Measurements from ENCODE around the gene WDR64. TPM values are rescaled to one million over a fixed set of nuclear protein-coding genes. Genes with fewer than 3 reads are reported as not detected.
"Not testable (repeated sequence)": the region's sequence is repeated elsewhere in the genome, so short reads cannot be mapped to it uniquely, and the experiment has no call there.

The WDR64 gene
- total RNA-seq, 1 donor from 2014 or later: not detected

DNA sequence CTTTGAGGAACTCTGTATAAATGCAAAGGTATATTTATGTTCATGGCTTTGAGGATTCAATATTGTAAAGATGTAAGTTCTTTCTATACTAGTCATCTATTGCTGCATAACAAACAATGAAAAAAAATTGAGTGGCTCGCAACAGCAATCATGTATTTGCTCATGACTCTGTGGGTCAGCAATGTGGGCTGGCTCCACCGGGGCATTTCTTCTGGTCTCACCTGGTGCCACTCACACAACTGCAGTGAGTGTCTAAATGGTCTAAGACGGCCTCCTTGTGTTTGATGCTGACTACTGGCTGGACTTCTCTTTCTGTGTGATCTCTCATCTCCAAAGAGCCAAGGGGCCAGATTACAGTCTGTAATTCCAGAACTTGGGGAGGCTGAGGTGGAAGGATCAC is 150.8 kb downstream of the WDR64 start:
- Mint-ChIP-seq H3K36me3 (ENCODE audit: unreplicated experiment) (no peaks in the 10 kb centered on the region), H3K27ac (ENCODE audit: unreplicated experiment) (no peak overlapping the region), H3K27me3 (ENCODE audit: unreplicated experiment) (no peaks in the 10 kb centered on the region), H3K9me3 (ENCODE audit: unreplicated experiment) (no peaks in the 10 kb centered on the region), H3K4me3 (ENCODE audit: unreplicated experiment) (no peak overlapping the region), H3K4me1 (ENCODE audit: low read depth, unreplicated experiment) (no peaks in the 10 kb centered on the region)
- DNase-seq: no peak
- TF ChIP-seq CTCF (IDR thresholded peaks at IDR 0.05; ENCODE audit: partially characterized antibody, unreplicated experiment): no peak

DNA sequence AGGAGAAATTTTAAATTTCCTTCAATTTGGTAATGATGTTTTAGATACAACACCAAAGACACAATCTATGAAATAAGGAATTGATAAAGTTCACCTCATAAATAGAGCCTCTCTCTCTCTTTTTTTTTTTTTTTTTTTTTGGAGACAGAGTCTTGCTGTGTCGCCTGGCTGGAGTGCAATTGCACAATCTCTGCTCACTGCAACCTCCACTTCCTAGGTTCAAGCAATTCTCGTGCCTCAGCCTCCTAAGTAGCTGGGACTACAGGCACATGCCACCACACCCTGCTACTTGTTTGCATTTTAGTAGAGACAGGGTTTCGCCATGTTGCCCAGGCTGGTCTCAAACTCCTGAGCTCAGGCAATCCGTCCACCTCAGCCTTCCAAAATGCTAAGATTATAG is 152.6 kb downstream of the WDR64 start:
- H3K36me3 Mint-ChIP-seq (ENCODE audit: unreplicated experiment); H3K9me3 Mint-ChIP-seq (ENCODE audit: unreplicated experiment); H3K4me1 Mint-ChIP-seq (ENCODE audit: low read depth, unreplicated experiment); H3K4me3 Mint-ChIP-seq (ENCODE audit: unreplicated experiment); H3K27ac Mint-ChIP-seq (ENCODE audit: unreplicated experiment); DNase-seq; H3K27me3 Mint-ChIP-seq (ENCODE audit: unreplicated experiment): not testable (repeated sequence)

GRCh38 chr1:241808265-241808664 is 156.2 kb downstream of the WDR64 start:
- Mint-ChIP-seq H3K36me3 (ENCODE audit: unreplicated experiment) (no peaks in the 10 kb centered on the region), H3K4me1 (ENCODE audit: low read depth, unreplicated experiment) (no peaks in the 10 kb centered on the region), H3K4me3 (ENCODE audit: unreplicated experiment) (no peak overlapping the region), H3K9me3 (ENCODE audit: unreplicated experiment) (no peaks in the 10 kb centered on the region), H3K27ac (ENCODE audit: unreplicated experiment) (no peak overlapping the region), H3K27me3 (ENCODE audit: unreplicated experiment) (no peaks in the 10 kb centered on the region)
- no peak for TF ChIP-seq CTCF (IDR thresholded peaks at IDR 0.05; ENCODE audit: partially characterized antibody, unreplicated experiment)
- no peak for DNase-seq

GRCh38 chr1:241810769-241811405 is 158.8 kb downstream of the WDR64 start:
- no peaks in the 10 kb centered on the region for H3K4me1 Mint-ChIP-seq (ENCODE audit: low read depth, unreplicated experiment)
- no peak overlapping the region for H3K27ac Mint-ChIP-seq (ENCODE audit: unreplicated experiment)
- H3K27me3 Mint-ChIP-seq (ENCODE audit: unreplicated experiment): no peaks in the 10 kb centered on the region
- no peaks in the 10 kb centered on the region for H3K36me3 Mint-ChIP-seq (ENCODE audit: unreplicated experiment)
- DNase-seq: no peak
- no peak for TF ChIP-seq CTCF (IDR thresholded peaks at IDR 0.05; ENCODE audit: partially characterized antibody, unreplicated experiment)
- no peak overlapping the region for H3K4me3 Mint-ChIP-seq (ENCODE audit: unreplicated experiment)
- H3K9me3 Mint-ChIP-seq (ENCODE audit: unreplicated experiment): no peaks in the 10 kb centered on the region

DNA sequence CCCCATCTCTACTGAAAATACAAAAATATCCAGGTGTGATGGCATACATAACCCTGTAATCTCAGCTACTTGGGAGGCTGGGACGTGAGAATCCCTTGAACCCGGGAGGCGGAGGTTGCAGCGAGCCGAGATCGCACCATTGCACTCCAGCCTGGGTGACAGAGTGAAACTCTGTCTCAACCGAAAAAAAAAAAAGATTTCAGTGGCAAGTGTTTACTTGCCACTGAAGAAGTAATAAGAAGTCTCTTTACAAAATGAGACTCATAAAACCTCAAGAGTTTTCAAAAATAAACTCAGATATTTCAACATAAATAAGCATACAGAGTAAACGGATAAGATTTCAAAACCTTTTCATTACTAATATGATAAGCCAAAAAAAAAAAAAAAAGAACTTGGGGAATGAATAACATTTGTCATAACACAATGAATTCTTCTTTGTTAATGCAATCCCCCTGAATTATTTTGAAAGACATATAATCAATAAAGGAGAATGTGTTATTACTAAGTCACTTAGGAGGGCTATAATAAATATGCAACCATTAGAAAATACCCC is 161.8 kb downstream of the WDR64 start:
- no peaks in the 10 kb centered on the region for H3K36me3 Mint-ChIP-seq (ENCODE audit: unreplicated experiment)
- no peak for DNase-seq
- H3K4me1 Mint-ChIP-seq (ENCODE audit: low read depth, unreplicated experiment): no peaks in the 10 kb centered on the region
- H3K4me3 Mint-ChIP-seq (ENCODE audit: unreplicated experiment): no peak overlapping the region
- TF ChIP-seq CTCF (IDR thresholded peaks at IDR 0.05; ENCODE audit: partially characterized antibody, unreplicated experiment): no peak
- no peak overlapping the region for H3K27ac Mint-ChIP-seq (ENCODE audit: unreplicated experiment)
- no peaks in the 10 kb centered on the region for H3K9me3 Mint-ChIP-seq (ENCODE audit: unreplicated experiment)
- no peaks in the 10 kb centered on the region for H3K27me3 Mint-ChIP-seq (ENCODE audit: unreplicated experiment)

Data from glutamatergic neuron (in vitro differentiated cells).